SKM-1 treated with dmso at 0.1 percent for 144 hours (cell line): ENCODE measurements around the gene HLA-DPA1.

Experiments used
- DNase-seq: peaks from one replicate; lab custom pipeline; 2025; ENCODE audit not compliant: unreplicated experiment; lab: John Stamatoyannopoulos, UW

Gene HLA-DPA1

GRCh38 chr6:33018418-33018817 lies 55.0 kb downstream of the HLA-DPA1 start:
- DNase-seq: no peak

- peak; percentile 27 for DNase-seq
These were observed 55.6 kb downstream of the HLA-DPA1 start for GRCh38 chr6:33017694-33018353.

- DNase-seq: no peak
These were observed 56.4 kb downstream of the HLA-DPA1 start for GRCh38 chr6:33017018-33017417.

DNA sequence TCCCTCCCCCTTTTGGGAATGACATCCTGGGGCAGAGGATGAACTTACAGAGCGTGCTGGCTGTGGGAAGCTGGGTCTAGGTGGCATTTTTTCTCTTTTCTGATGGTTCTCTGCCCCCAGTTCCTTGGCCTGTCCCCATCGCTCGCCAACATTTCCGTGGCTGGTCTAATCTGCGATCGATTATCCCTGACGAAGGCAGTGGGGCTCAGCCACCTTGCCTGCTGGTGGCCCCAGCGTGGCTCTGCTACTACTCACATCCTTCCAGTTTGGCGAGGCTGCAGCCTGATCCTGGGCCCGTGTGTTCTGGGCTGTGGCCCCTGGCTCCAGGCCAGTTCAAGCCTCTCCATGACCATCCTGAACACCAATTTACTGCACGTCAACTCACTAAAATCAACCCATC lies 57.7 kb downstream of the HLA-DPA1 start:
- DNase-seq: no peak

- DNase-seq: peak; percentile 79
These were observed 58.4 kb downstream of the HLA-DPA1 start for GRCh38 chr6:33014841-33015634.
